MM.1S (cell line): Measurements from ENCODE around the gene TNRC18.

Source experiments
- DNase-seq: peaks from one replicate; pipeline ENCODE4 v3.0.0-alpha.2; 2015
- H2AFZ ChIP-seq: fragments of 300-600 bp; sonication (generic); 2 replicates; pipeline ENCODE4 v1.6.0; 2016; ENCODE audit warnings: antibody characterized with exemption, low read length
- H3F3A ChIP-seq: fragments of 300-600 bp; sonication (generic); 2 replicates; pipeline ENCODE4 v1.6.1; 2016; ENCODE audit warnings: mild to moderate bottlenecking, antibody characterized with exemption, low read length, moderate library complexity, mixed read lengths; ENCODE audit not compliant: insufficient read depth
- H3K27ac ChIP-seq: fragments of 300-600 bp; sonication (generic); 2 replicates; pipeline ENCODE4 v1.5.1; 2016; ENCODE audit warnings: mild to moderate bottlenecking, low read length
- H3K27me3 ChIP-seq: fragments of 300-600 bp; sonication (generic); replicated peaks from 2 replicates; pipeline ENCODE4 v1.6.0; 2016; ENCODE audit warnings: low read length; ENCODE audit not compliant: insufficient read depth
- H3K36me3 ChIP-seq: fragments of 300-600 bp; sonication (generic); replicated peaks from 2 replicates; pipeline ENCODE4 v1.6.1; 2016; ENCODE audit warnings: mild to moderate bottlenecking, low read length, mixed read lengths; ENCODE audit not compliant: insufficient read depth
- H3K4me1 ChIP-seq: fragments of 300-600 bp; sonication (generic); 2 replicates; pipeline ENCODE4 v1.6.1; 2016; ENCODE audit warnings: low read length, mixed read lengths
- H3K4me2 ChIP-seq: fragments of 300-600 bp; sonication (generic); 2 replicates; pipeline ENCODE4 v1.6.0; 2016; ENCODE audit warnings: low read depth, low read length
- H3K4me3 ChIP-seq: fragments of 300-600 bp; sonication (generic); 2 replicates; pipeline ENCODE4 v1.5.1; 2016; ENCODE audit warnings: low read length, mixed read lengths
- H3K79me2 ChIP-seq: fragments of 300-600 bp; sonication (generic); 2 replicates; pipeline ENCODE4 v1.6.1; 2016; ENCODE audit warnings: mixed run types, low read length, mixed read lengths
- H3K9ac ChIP-seq: fragments of 300-600 bp; sonication (generic); 2 replicates; pipeline ENCODE4 v1.6.1; 2016; ENCODE audit warnings: low read length, mixed read lengths
- H3K9me2 ChIP-seq: fragments of 300-600 bp; sonication (generic); replicated peaks from 2 replicates; pipeline ENCODE4 v1.6.1; 2016; ENCODE audit warnings: mild to moderate bottlenecking, low read length, mixed read lengths; ENCODE audit not compliant: insufficient read depth
- H3K9me3 ChIP-seq: fragments of 300-600 bp; sonication (generic); replicated peaks from 2 replicates; pipeline ENCODE4 v1.6.1; 2016; ENCODE audit warnings: mild to moderate bottlenecking, low read length, mixed read lengths; ENCODE audit not compliant: insufficient read depth
- H4K20me1 ChIP-seq: fragments of 300-600 bp; sonication (generic); 2 replicates; pipeline ENCODE4 v1.6.1; 2016; ENCODE audit warnings: mild to moderate bottlenecking, low read length, moderate library complexity, mixed read lengths; ENCODE audit not compliant: insufficient read depth
- CTCF ChIP-seq: fragments of 300-600 bp; sonication (generic); IDR thresholded peaks from 2 replicates; pipeline ENCODE4 v1.5.1; 2016; ENCODE audit warnings: antibody characterized with exemption, low read length, mixed read lengths
- EZH2 ChIP-seq: fragments of 300-600 bp; sonication (generic); optimal IDR thresholded peaks from 2 replicates; pipeline ENCODE3; 2017; ENCODE audit warnings: low read depth, mild to moderate bottlenecking, antibody characterized with exemption, low read length, mixed read lengths
- EZH2phosphoT487 ChIP-seq: fragments of 300-600 bp; sonication (generic); IDR thresholded peaks from 2 replicates; pipeline ENCODE4 v1.6.1; 2018; ENCODE audit warnings: antibody characterized with exemption, low read length

The TNRC18 gene

GRCh38 chr7:5395246-5395645 is 28.4 kb downstream of the TNRC18 start:
- no peaks in the 10 kb centered on the region for H3K27me3 ChIP-seq
- no peak overlapping the region for H3K4me2 ChIP-seq
- no peak overlapping the region for H3K9ac ChIP-seq
- no peaks in the 10 kb centered on the region for H3K9me3 ChIP-seq
- TF ChIP-seq EZH2 (no peak), CTCF (no peak), EZH2phosphoT487 (no peak)
- no peak overlapping the region for H2AFZ ChIP-seq
- H3K27ac ChIP-seq, result no peak overlapping the region
- no peak for DNase-seq
- peaks cover 12% of the 10 kb centered on the region for H3F3A ChIP-seq
- H3K9me2 ChIP-seq, result no peaks in the 10 kb centered on the region
- no peaks in the 10 kb centered on the region for H4K20me1 ChIP-seq
- no peaks in the 10 kb centered on the region for H3K36me3 ChIP-seq
- H3K4me1 ChIP-seq, result peaks cover 6% of the 10 kb centered on the region
- no peak overlapping the region for H3K4me3 ChIP-seq
- peaks cover 43% of the 10 kb centered on the region for H3K79me2 ChIP-seq

GRCh38 chr7:5394264-5395105 is 29.1 kb downstream of the TNRC18 start:
- Histone ChIP-seq H4K20me1 (no peaks in the 10 kb centered on the region), H3K27ac (no peak overlapping the region), H2AFZ (no peak overlapping the region), H3F3A (peaks cover 12% of the 10 kb centered on the region), H3K9ac (no peak overlapping the region), H3K36me3 (no peaks in the 10 kb centered on the region), H3K4me1 (peaks cover 6% of the 10 kb centered on the region), H3K79me2 (peaks cover 43% of the 10 kb centered on the region), H3K27me3 (no peaks in the 10 kb centered on the region), H3K4me2 (no peak overlapping the region), H3K9me3 (no peaks in the 10 kb centered on the region), H3K9me2 (no peaks in the 10 kb centered on the region), H3K4me3 (no peak overlapping the region)
- TF ChIP-seq CTCF (no peak), EZH2 (no peak), EZH2phosphoT487 (no peak)
- no peak for DNase-seq

- H3K9me2 ChIP-seq, result no peaks in the 10 kb centered on the region
- H3F3A ChIP-seq, result peaks cover 12% of the 10 kb centered on the region
- H3K27me3 ChIP-seq, result no peaks in the 10 kb centered on the region
- no peak overlapping the region for H3K4me2 ChIP-seq
- no peaks in the 10 kb centered on the region for H4K20me1 ChIP-seq
- DNase-seq, result no peak
- H3K27ac ChIP-seq, result no peak overlapping the region
- H3K9me3 ChIP-seq, result no peaks in the 10 kb centered on the region
- no peaks in the 10 kb centered on the region for H3K36me3 ChIP-seq
- H3K4me1 ChIP-seq, result peaks cover 6% of the 10 kb centered on the region
- H3K9ac ChIP-seq, result no peak overlapping the region
- TF ChIP-seq CTCF (no peak), EZH2phosphoT487 (no peak)
- H3K4me3 ChIP-seq, result no peak overlapping the region
- H3K79me2 ChIP-seq, result peaks cover 43% of the 10 kb centered on the region
- no peak overlapping the region for H2AFZ ChIP-seq
Observed at GRCh38 chr7:5393748-5394147, 29.9 kb downstream of the TNRC18 start.
